ENCODE results near the gene NIPAL4.
A peak's percentile ranks its signal among the peaks of the same experiment; 100 is the strongest.

NIPAL4 gene

DNA sequence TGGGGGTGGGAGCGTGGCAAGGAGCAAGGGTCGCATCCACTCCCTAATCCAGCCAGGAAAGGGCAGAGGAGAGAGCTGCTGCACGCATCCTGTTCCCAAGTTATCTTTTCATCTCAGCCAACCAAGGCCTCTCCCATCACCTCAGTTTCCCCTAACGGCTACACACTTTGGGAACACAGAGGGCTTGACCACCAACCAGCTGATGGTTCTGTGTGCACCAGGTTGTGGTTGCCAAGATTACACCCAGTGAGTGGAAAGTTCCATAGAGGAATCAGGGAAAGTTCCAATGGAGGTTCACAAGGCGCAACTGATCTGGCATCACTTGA is 61.7 kb downstream of the NIPAL4 start:
- TF ChIP-seq, protein P1, sequence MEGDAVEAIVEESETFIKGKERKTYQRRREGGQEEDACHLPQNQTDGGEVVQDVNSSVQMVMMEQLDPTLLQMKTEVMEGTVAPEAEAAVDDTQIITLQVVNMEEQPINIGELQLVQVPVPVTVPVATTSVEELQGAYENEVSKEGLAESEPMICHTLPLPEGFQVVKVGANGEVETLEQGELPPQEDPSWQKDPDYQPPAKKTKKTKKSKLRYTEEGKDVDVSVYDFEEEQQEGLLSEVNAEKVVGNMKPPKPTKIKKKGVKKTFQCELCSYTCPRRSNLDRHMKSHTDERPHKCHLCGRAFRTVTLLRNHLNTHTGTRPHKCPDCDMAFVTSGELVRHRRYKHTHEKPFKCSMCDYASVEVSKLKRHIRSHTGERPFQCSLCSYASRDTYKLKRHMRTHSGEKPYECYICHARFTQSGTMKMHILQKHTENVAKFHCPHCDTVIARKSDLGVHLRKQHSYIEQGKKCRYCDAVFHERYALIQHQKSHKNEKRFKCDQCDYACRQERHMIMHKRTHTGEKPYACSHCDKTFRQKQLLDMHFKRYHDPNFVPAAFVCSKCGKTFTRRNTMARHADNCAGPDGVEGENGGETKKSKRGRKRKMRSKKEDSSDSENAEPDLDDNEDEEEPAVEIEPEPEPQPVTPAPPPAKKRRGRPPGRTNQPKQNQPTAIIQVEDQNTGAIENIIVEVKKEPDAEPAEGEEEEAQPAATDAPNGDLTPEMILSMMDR (conservative IDR thresholded peaks at IDR 0.05; ENCODE audit: low read depth, low read length) = no peak
- DNase-seq (ENCODE audit: low read depth) = no peak
- no peak overlapping the region for H3K4me3 ChIP-seq (ENCODE audit: low read length)

DNA sequence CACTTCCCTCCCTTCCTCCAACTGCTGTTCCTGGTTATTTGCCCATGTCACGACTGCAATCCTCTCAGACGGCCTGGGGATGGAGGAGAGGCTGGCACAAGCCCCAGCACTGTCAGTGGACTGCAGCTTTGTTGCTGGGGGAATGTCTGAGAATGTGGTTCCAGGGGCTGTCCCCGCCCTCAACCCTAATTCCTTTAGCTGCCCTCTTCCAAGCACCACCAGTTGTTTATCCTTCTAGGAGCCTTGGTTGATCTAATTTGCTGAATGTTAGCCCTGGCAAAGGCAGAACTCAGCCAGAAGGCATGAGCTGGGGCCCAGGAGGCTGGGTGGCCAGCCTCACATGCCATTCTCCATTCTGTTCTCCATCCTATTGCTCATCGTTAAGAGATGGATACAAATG is 64.0 kb downstream of the NIPAL4 start:
- H3K4me3 ChIP-seq (ENCODE audit: low read length) = no peak overlapping the region
- TF ChIP-seq, protein P1 (conservative IDR thresholded peaks at IDR 0.05; ENCODE audit: low read depth, low read length) = no peak
- peak; percentile 83 for DNase-seq (ENCODE audit: low read depth)
